HEK293T (cell line): Measurements from ENCODE around the gene BEST2.

Experiments used
- CTCF ChIA-PET: fragments of 350-600 bp; formaldehyde crosslinking; extraction: SDS; loops from one replicate; lab custom pipeline; 2021; ENCODE audit warnings: antibody characterized with exemption, inconsistent platforms; lab: Yijun Ruan, JAX
- POLR2A ChIA-PET: fragments of 350-600 bp; formaldehyde crosslinking; extraction: SDS; loops from one replicate; lab custom pipeline; 2020; ENCODE audit warnings: antibody characterized with exemption, inconsistent platforms; lab: Yijun Ruan, JAX
- DNase-seq: peaks from one replicate; pipeline ENCODE4 v3.0.0; 2012; ENCODE audit warnings: mixed read lengths; ENCODE audit errors: extremely low spot score
- ARNT ChIP-seq: fragments of 450-650 bp; IDR thresholded peaks from 2 replicates; pipeline ENCODE4 v1.6.1; 2017; ENCODE audit warnings: mild to moderate bottlenecking
- BHLHE40 ChIP-seq: fragments of 450-650 bp; IDR thresholded peaks from 2 replicates; pipeline ENCODE4 v1.6.1; 2016; ENCODE audit warnings: mild to moderate bottlenecking, moderate library complexity, borderline replicate concordance
- CTBP1 ChIP-seq: fragments of 450-650 bp; IDR thresholded peaks from 2 replicates; pipeline ENCODE4 v1.6.1; 2016; ENCODE audit warnings: borderline replicate concordance
- ELF4 ChIP-seq: fragments of 450-650 bp; IDR thresholded peaks from 2 replicates; pipeline ENCODE4 v1.6.1; 2017; ENCODE audit warnings: antibody characterized with exemption
- FOXA1 ChIP-seq: fragments of 450-650 bp; IDR thresholded peaks from 2 replicates; pipeline ENCODE4 v1.6.1; 2016; ENCODE audit warnings: mild to moderate bottlenecking
- FOXK2 ChIP-seq: fragments of 450-650 bp; IDR thresholded peaks from 2 replicates; pipeline ENCODE4 v1.6.1; 2016; ENCODE audit warnings: mild to moderate bottlenecking
- FOXM1 ChIP-seq: fragments of 450-650 bp; IDR thresholded peaks from 2 replicates; pipeline ENCODE4 v1.6.1; 2017; ENCODE audit warnings: mild to moderate bottlenecking, borderline replicate concordance
- HDGF ChIP-seq: fragments of 450-650 bp; IDR thresholded peaks from 2 replicates; pipeline ENCODE4 v1.6.1; 2017; ENCODE audit warnings: antibody characterized with exemption, borderline replicate concordance
- L3MBTL2 ChIP-seq: fragments of 450-650 bp; conservative IDR thresholded peaks from 2 replicates; pipeline ENCODE4 v1.6.1; 2016; ENCODE audit warnings: mild to moderate bottlenecking
- LEF1 ChIP-seq: fragments of 450-650 bp; IDR thresholded peaks from 2 replicates; pipeline ENCODE4 v1.6.1; 2017; ENCODE audit warnings: mild to moderate bottlenecking, borderline replicate concordance
- NFRKB ChIP-seq: fragments of 450-650 bp; IDR thresholded peaks from 2 replicates; pipeline ENCODE4 v1.6.1; 2016; ENCODE audit warnings: mild to moderate bottlenecking, moderate library complexity
- PKNOX1 ChIP-seq: fragments of 450-650 bp; IDR thresholded peaks from 2 replicates; pipeline ENCODE4 v1.6.1; 2016
- SP1 ChIP-seq: fragments of 450-650 bp; IDR thresholded peaks from 2 replicates; pipeline ENCODE4 v1.6.1; 2017
- SUZ12 ChIP-seq: fragments of 450-650 bp; IDR thresholded peaks from 2 replicates; pipeline ENCODE4 v1.6.1; 2016; ENCODE audit warnings: mild to moderate bottlenecking
- TARDBP ChIP-seq: fragments of 450-650 bp; IDR thresholded peaks from 2 replicates; pipeline ENCODE4 v1.6.1; 2016
- ZNF384 ChIP-seq: fragments of 450-650 bp; IDR thresholded peaks from 2 replicates; pipeline ENCODE4 v1.6.1; 2016

BEST2 gene

GRCh38 chr19:12789098-12789903 is 37.7 kb downstream of the BEST2 start:
- CTCF ChIA-PET: interaction anchor here (0.7 to 1.4 kb wide), 2 partner anchors 12 to 118 kb away, joined by 3 to 6 read pairs; no protein-coding TSS in a partner anchor
- POLR2A ChIA-PET: interaction anchor here (1.2 to 2.0 kb wide), 3 partner anchors 11 to 18 kb away, joined by 3 to 6 read pairs (median 4); partner anchors contain the start of gene RNASEH2A
- TF ChIP-seq SUZ12 (no peak), FOXK2 (no peak), ELF4 (no peak), SP1 (no peak), FOXM1 (no peak), L3MBTL2 (no peak), TARDBP (no peak), HDGF (no peak), ARNT (no peak), LEF1 (no peak), FOXA1 (no peak), PKNOX1 (no peak), CTBP1 (no peak), NFRKB (no peak), ZNF384 (no peak), BHLHE40 (no peak)
- no peak for DNase-seq

GRCh38 chr19:12789904-12790619 is 38.5 kb downstream of the BEST2 start:
- POLR2A ChIA-PET: interaction anchor here (1.2 to 3.6 kb wide), 2 partner anchors 11 to 12 kb away, joined by 3 to 55 read pairs; no protein-coding TSS in a partner anchor
- peak; percentile 77 for DNase-seq
- CTCF ChIA-PET: interaction anchor here (0.7 to 1.4 kb wide), 2 partner anchors 13 to 304 kb away, joined by 3 to 6 read pairs; no protein-coding TSS in a partner anchor
- no peak for TF ChIP-seq HDGF

- TF ChIP-seq ZNF384: no peak
- no peak for TF ChIP-seq LEF1
- no peak for TF ChIP-seq CTBP1
- no peak for TF ChIP-seq FOXA1
- no peak for TF ChIP-seq PKNOX1
- no peak for TF ChIP-seq BHLHE40
- no peak for TF ChIP-seq FOXM1
- no peak for TF ChIP-seq ELF4
- TF ChIP-seq SUZ12: no peak
- no peak for TF ChIP-seq L3MBTL2
- no peak for TF ChIP-seq ARNT
- TF ChIP-seq TARDBP: no peak
- TF ChIP-seq SP1: no peak
- no peak for TF ChIP-seq FOXK2
- no peak for TF ChIP-seq HDGF
- POLR2A ChIA-PET: interaction anchor here (1.2 to 3.6 kb wide), 8 partner anchors 8 to 57 kb away, joined by 5 to 55 read pairs (median 11); partner anchors contain the start of genes GET3, RNASEH2A, THSD8 and TRIR
- DNase-seq: no peak
- CTCF ChIA-PET: interaction anchor here (0.7 to 3.3 kb wide), 4 partner anchors 13 to 303 kb away, joined by 3 to 23 read pairs (median 11); no protein-coding TSS in a partner anchor
These were observed 39.2 kb downstream of the BEST2 start for GRCh38 chr19:12790628-12791344.

- peak; percentile 74 for DNase-seq
- ChIA-PET POLR2A (interaction anchor here (0.7 to 3.6 kb wide), 15 partner anchors 9 to 110 kb away, joined by 3 to 55 read pairs (median 6); partner anchors contain the start of genes DNASE2, GET3, RNASEH2A and THSD8), CTCF (interaction anchor here (1.1 to 3.3 kb wide), 4 partner anchors 14 to 227 kb away, joined by 3 to 23 read pairs (median 17); no protein-coding TSS in a partner anchor)
- peak; percentile 80 for TF ChIP-seq ELF4
- TF ChIP-seq L3MBTL2: peak; percentile 7; the same call in 1 of the 2 replicates
- no peak for TF ChIP-seq HDGF
- TF ChIP-seq FOXM1: peak; percentile 83
- TF ChIP-seq CTBP1: no peak
These were observed 39.9 kb downstream of the BEST2 start, which contains the start of gene JUNB for GRCh38 chr19:12791345-12792050. TSS of gene JUNB (plus strand) at chr19:12791486. CDS start at chr19:12791772, 286 bp downstream.
